Measurements from ENCODE around the gene ZNF385A.
A peak's percentile ranks its signal among the peaks of the same experiment; 100 is the strongest.
"Not testable (repeated sequence)": the region's sequence is repeated elsewhere in the genome, so short reads cannot be mapped to it uniquely, and the experiment has no call there.

The ZNF385A gene

GRCh38 chr12:54337280-54337842, 47.2 kb downstream of the ZNF385A start:
- H3K27ac ChIP-seq: no peak overlapping the region
- no peak for DNase-seq (ENCODE audit: low read depth, low spot score)

- no peak overlapping the region for H3K27ac ChIP-seq
- DNase-seq (ENCODE audit: low read depth, low spot score): no peak
Observed at GRCh38 chr12:54333420-54334034, 51.0 kb downstream of the ZNF385A start.

GRCh38 chr12:54331461-54331860, 53.1 kb downstream of the ZNF385A start:
- peak overlapping the region; percentile 71 for H3K27ac ChIP-seq
- no peak for DNase-seq (ENCODE audit: low read depth, low spot score)

GRCh38 chr12:54330442-54330841, 54.1 kb downstream of the ZNF385A start:
- no peak for DNase-seq (ENCODE audit: low read depth, low spot score)
- peak overlapping the region; percentile 71 for H3K27ac ChIP-seq

GRCh38 chr12:54329759-54330158, 54.8 kb downstream of the ZNF385A start:
- peak overlapping the region; percentile 71 for H3K27ac ChIP-seq
- no peak for DNase-seq (ENCODE audit: low read depth, low spot score)

GRCh38 chr12:54328595-54329337, 55.8 kb downstream of the ZNF385A start:
- peak overlapping the region; percentile 71 for H3K27ac ChIP-seq
- DNase-seq (ENCODE audit: low read depth, low spot score): no peak

GRCh38 chr12:54325442-54326109, 59.0 kb downstream of the ZNF385A start:
- peak overlapping the region; percentile 70 for H3K27ac ChIP-seq
- not testable (repeated sequence) for DNase-seq (ENCODE audit: low read depth, low spot score)

- peak within 1 kb of the TSS; percentile 70 for H3K27ac ChIP-seq
- DNase-seq (ENCODE audit: low read depth, low spot score): peak; percentile 98
Observed at GRCh38 chr12:54324617-54325441, 59.7 kb downstream of the ZNF385A start, which contains the start of gene COPZ1. Gene COPZ1, plus strand, starts transcription at chr12:54325131. Its CDS starts 33 bp downstream, at chr12:54325164.

- DNase-seq (ENCODE audit: low read depth, low spot score): no peak
- H3K27ac ChIP-seq: no peak overlapping the region
Observed at GRCh38 chr12:54321363-54321762, 63.2 kb downstream of the ZNF385A start.
